SK-MEL-5 (cell line): ENCODE data around the gene IL6ST. TPM values are rescaled to one million over a fixed set of nuclear protein-coding genes. Genes with fewer than 3 reads are reported as not detected.

Experiments used
- DNase-seq: peaks from one replicate; pipeline ENCODE4 v3.0.0-alpha.2; 2016; ENCODE audit warnings: low read depth, low spot score
- in situ Hi-C: cut with HindIII; loops from 2 replicates; pipeline ENCODE4 v1.10.0; 2016; ENCODE audit warnings: low sequenced_read_pairs, high pct_unique_total_duplicates, low pct_unique_long_range_greater_than_20kb
- small RNA-seq, 2 experiments: library from RNA; depleted of rRNA; stranded (forward); fragments of <200 nt; gene quantifications; one replicate each; pipeline ENCODE3, GENCODE V24; 2014
- total RNA-seq: library from RNA; depleted of rRNA; stranded (reverse); fragments of >200 nt; shearing (Covaris generic); gene quantifications from 2 replicates; pipeline ENCODE4 v1.2.3, GENCODE V29; 2014; rRNA removed

IL6ST gene
- total RNA-seq, 1 experiment from 2014 or later, result 92.2 TPM

DNA sequence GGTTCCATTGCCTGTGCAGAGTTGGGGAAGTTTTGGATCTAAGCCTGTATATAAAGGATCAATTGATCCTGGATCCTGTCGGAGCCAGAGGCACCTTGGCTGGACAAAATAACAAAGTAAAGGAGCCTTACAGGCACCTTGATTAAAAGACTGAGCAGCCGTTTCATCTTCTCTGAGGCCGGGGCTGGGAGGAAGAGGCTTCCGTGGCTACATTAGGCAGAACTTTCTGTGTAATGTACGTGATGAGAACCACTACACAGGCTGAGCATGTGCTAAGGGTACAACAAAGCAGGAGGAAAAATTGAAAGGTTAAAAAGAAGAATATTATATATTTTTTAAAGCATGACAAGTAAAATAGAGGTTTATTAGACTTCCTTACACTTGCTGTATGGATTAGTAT lies 106.6 kb downstream of the IL6ST start:
- DNase-seq, result no peak
- in situ Hi-C loops, result no loop called here

DNA sequence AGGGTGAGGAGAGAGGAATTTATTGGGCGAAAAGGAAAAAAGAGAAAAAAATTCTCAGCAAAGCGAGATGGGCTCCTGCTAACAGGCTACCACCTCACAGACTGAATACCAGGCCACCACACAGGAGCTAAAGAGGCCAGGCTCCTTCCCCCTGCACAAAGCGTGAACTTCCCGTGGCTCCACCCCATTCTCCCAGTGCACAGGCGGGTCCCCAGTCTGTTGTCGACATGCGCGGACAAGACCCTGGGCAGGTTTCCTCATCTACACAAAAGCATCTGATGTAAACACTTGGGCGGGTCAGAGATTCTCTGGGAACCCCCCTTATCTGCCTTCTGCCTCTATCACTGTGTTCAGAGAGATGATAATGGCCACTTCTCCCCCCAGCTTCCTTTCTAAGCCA lies 109.4 kb downstream of the IL6ST start:
- in situ Hi-C loops, result no loop called here

More for the DNA sequence above, 109.4 kb downstream of the IL6ST start:
- DNase-seq, result no peak

Small RNA genes within 50 kb of the gene (small RNA-seq; reads per million reads assigned to genes)
- gene AC016596.1, result 0 reads per million in 2 experiments
- 0 to 0.08 reads per million in 2 experiments for gene RF01210

Other genes with a start within 250 kb of the IL6ST start
- gene IL31RA, start 143.6 kb downstream of the IL6ST start, total RNA-seq, result not detected in 2 replicates
- 0.08 TPM in 1 of 2 replicates, not detected in the other for gene ANKRD55, start 238.4 kb upstream of the IL6ST start, total RNA-seq